ENCODE results near the gene ARVCF. TPM values are rescaled to one million over a fixed set of nuclear protein-coding genes. Genes with fewer than 3 reads are reported as not detected.

The ARVCF gene
- total and polyA plus RNA-seq, 4 donors = 10.0 to 23.4 (median 16.6) TPM

DNA sequence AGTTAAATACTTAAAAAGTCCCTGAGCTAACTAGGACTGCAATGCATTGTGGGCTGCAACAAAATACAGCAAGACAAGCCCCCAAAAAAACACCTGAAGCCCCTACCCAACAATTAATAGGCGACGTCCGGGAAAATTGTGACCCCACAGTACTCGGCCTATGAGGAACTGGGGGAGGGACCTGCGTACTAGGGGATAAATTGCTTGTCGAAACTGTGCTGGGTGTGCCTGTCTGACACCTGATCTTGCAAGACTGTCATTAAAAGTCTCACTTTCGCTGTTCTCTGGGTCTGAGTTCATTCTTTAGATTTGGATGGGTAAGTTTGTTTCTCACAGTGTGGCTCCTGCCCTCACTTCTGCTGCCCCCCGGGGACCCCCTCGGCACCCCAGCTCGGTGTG is 19.5 kb upstream of the ARVCF start:
- Histone ChIP-seq H3K9me3 (ENCODE audit: control insufficient read depth in 4 of 4, insufficient read depth in 3 of 4, low read length in 3 of 4) (peaks cover 0 to 2% (median 0%) of the 10 kb centered on the region in 4 donors), H3K36me3 (ENCODE audit: control insufficient read depth in 4 of 4, insufficient read depth in 4 of 4, low read length in 4 of 4) (peaks cover 0 to 33% (median 3%) of the 10 kb centered on the region in 4 donors), H3K4me3 (no peak overlapping the region), H3K4me1 (ENCODE audit: control insufficient read depth in 5 of 5, insufficient read depth in 5 of 5, low read length in 5 of 5) (peaks cover 0 to 16% (median 0%) of the 10 kb centered on the region in 5 donors), H3K27me3 (ENCODE audit: control insufficient read depth in 3 of 3, insufficient read depth in 3 of 3, low read length in 2 of 3) (no peaks in the 10 kb centered on the region), H3K9ac (ENCODE audit: insufficient read depth in 1 of 2, low read length in 2 of 2) (no peak overlapping the region), H3K27ac (ENCODE audit: low read depth in 1 of 2, low read length in 1 of 2) (no peak overlapping the region)
- no peak for TF ChIP-seq CTCF (IDR thresholded peaks at IDR 0.05; ENCODE audit: control extremely low read depth, extremely low read depth)
- no peak for DNase-seq
- WGBS, 2 donors = 86 to 88% methylated on average over 10 of the region's 10 CpGs
- no peak for ATAC-seq (ENCODE audit: insufficient read depth, low FRiP score)

DNA sequence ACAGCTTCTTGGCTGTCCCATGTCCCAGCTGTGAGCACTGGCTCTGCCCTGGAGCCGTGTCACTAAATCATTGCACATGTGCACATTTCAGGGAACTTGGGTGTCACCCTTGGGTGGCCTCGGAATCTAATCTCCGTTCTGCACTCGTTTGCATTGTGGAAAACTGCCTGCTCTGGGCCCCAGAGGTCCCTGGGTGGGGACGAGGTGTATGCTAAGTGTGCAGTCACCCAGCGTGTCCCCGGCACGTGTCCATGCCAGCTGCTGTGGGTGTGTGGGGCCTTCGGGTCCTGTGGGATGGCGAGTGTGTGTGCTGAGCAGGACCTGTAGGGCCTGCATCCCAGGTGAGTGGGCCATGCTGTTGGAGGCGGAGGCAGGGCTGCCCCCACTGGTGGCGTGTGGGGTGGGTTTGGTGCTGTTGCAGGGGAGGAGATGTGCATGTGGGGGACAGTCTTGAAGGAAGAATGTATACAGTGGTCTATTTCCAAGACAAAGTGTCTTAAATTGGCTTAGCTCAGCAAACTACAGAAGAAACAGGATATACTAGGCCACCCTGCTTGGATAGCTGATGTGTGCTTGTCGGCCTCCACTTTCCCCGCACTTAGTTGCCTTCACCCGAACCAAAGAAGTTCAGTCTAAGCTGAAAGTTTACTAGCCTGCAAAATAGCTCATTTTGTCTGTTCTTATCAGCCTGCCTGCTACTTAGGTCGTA is 18.9 kb upstream of the ARVCF start:
- Histone ChIP-seq H3K9me3 (ENCODE audit: control insufficient read depth in 4 of 4, insufficient read depth in 3 of 4, low read length in 3 of 4) (peaks cover 0 to 2% (median 0%) of the 10 kb centered on the region in 4 donors), H3K27ac (ENCODE audit: low read depth in 1 of 2, low read length in 1 of 2) (no peak overlapping the region), H3K27me3 (ENCODE audit: control insufficient read depth in 3 of 3, insufficient read depth in 3 of 3, low read length in 2 of 3) (no peaks in the 10 kb centered on the region), H3K36me3 (ENCODE audit: control insufficient read depth in 4 of 4, insufficient read depth in 4 of 4, low read length in 4 of 4) (peaks cover 0 to 30% (median 3%) of the 10 kb centered on the region in 4 donors), H3K9ac (ENCODE audit: insufficient read depth in 1 of 2, low read length in 2 of 2) (no peak overlapping the region), H3K4me3 (no peak overlapping the region), H3K4me1 (ENCODE audit: control insufficient read depth in 5 of 5, insufficient read depth in 5 of 5, low read length in 5 of 5) (peaks cover 0 to 16% (median 0%) of the 10 kb centered on the region in 5 donors)
- DNase-seq (no peak), ATAC-seq (ENCODE audit: insufficient read depth, low FRiP score) (no peak)
- no peak for TF ChIP-seq CTCF (IDR thresholded peaks at IDR 0.05; ENCODE audit: control extremely low read depth, extremely low read depth)
- 83 to 89% methylated on average over 16 of the region's 16 CpGs for WGBS, 2 donors

DNA sequence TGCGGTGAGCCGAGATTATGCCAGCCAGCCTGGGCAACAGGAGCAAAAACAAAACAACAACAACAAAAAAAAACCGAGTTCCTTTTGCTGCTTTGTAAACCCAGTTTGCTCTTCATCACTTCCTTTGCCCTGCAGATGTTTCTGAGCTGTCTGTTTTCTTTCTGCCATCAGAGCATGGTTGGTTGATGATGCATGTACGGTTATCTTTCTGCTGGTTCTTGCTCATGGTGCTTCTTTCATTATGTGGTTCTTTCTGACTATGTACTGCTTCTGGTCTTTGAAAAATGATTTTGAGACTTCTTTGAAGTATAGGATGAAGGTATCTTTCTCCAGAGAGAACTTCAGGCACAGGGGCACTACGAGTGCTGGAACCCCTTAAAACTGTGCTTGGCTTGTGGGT is 17.5 kb upstream of the ARVCF start:
- H3K36me3 ChIP-seq (ENCODE audit: control insufficient read depth in 4 of 4, insufficient read depth in 4 of 4, low read length in 4 of 4) = peaks cover 0 to 23% (median 3%) of the 10 kb centered on the region in 4 donors
- H3K9me3 ChIP-seq (ENCODE audit: control insufficient read depth in 4 of 4, insufficient read depth in 3 of 4, low read length in 3 of 4) = peaks cover 0 to 2% (median 0%) of the 10 kb centered on the region in 4 donors

More for the DNA sequence above, 17.5 kb upstream of the ARVCF start:
- 82 to 92% methylated on average over 5 of the region's 5 CpGs for WGBS, 2 donors
- peaks cover 0 to 20% (median 0%) of the 10 kb centered on the region in 5 donors for H3K4me1 ChIP-seq (ENCODE audit: control insufficient read depth in 5 of 5, insufficient read depth in 5 of 5, low read length in 5 of 5)
- DNase-seq (no peak), ATAC-seq (ENCODE audit: insufficient read depth, low FRiP score) (no peak)
- H3K9ac ChIP-seq (ENCODE audit: insufficient read depth in 1 of 2, low read length in 2 of 2) = no peak overlapping the region
- H3K27me3 ChIP-seq (ENCODE audit: control insufficient read depth in 3 of 3, insufficient read depth in 3 of 3, low read length in 2 of 3) = no peaks in the 10 kb centered on the region
- no peak for TF ChIP-seq CTCF (IDR thresholded peaks at IDR 0.05; ENCODE audit: control extremely low read depth, extremely low read depth)
- no peak overlapping the region for H3K27ac ChIP-seq (ENCODE audit: low read depth in 1 of 2, low read length in 1 of 2)
- no peak overlapping the region for H3K4me3 ChIP-seq

Measured in lung (tissue), 12 donors.